Skin epidermis (tissue), 12 donors: ENCODE results near the gene PRR12.

ENCODE experiments used
- H3K27ac ChIP-seq, 21 experiments: fragments of 200-600 bp; sonication (generic) in 11 of 21; one replicate each; pipeline ENCODE4 v1.5.0; 2020; ENCODE audit warnings: mild to moderate bottlenecking in 3 of 21, inconsistent platforms in 2 of 21, moderate library complexity in 2 of 21
- H3K4me3 ChIP-seq, 7 experiments: fragments of 200-600 bp; sonication (generic) in 2 of 7; one replicate each; pipeline ENCODE4 v1.5.0; 2020; ENCODE audit warnings: inconsistent platforms in 2 of 7, mild to moderate bottlenecking in 2 of 7, moderate library complexity in 1 of 7

PRR12 gene

DNA sequence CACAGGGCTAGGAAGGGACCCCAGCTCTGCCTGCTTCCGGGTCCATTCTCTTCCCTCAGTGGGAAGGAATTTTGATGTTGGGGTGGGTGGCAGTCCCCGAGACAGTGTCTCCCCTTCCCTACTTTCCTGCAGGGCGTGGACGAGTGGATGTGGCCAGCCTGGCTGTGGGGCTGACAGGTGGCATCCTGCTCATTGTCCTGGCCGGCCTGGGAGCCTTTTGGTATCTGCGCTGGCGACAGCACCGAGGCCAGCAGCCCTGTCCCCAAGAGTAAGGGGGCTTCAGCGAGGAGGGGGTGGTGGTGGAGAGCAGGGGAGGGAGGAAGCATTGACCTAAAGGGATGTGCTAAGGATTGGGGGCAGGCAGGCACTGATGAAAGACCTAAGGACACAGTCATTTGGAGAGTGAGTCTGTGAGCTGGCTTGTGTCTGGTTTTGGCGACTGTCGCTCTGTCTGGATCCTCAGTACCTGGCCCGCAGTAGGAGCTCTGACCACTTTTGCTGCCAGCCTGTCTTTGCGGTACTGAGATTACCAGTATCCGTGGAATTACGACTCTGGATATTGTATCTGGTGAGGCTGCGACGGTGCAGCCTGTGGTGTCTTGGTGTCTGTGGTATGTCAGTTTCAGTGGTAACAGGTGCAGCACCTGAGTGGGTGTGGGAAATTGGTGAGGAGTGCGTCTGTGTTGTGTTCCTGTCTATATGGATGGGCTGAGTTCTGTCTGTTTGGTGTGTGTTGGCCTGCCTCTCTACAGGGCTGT, 2.4 kb upstream of the PRR12 start:
- H3K27ac ChIP-seq, result peak overlapping the region in 1 of 21 experiments; percentile 14
- H3K4me3 ChIP-seq, result no peak overlapping the region

GRCh38 chr19:49589502-49589905, 1.5 kb upstream of the PRR12 start:
- H3K27ac ChIP-seq, result peak overlapping the region in 14 of 21 experiments; percentile 37 to 99 (median 96)
- peak overlapping the region in 1 of 7 experiments; percentile 86 for H3K4me3 ChIP-seq

- Histone ChIP-seq H3K4me3 (peak overlapping the region; percentile 64 to 86 (median 82)), H3K27ac (peak overlapping the region; percentile 84 to 99 (median 95))
These were observed 661 bp upstream of the PRR12 start for GRCh38 chr19:49590071-49590970.

DNA sequence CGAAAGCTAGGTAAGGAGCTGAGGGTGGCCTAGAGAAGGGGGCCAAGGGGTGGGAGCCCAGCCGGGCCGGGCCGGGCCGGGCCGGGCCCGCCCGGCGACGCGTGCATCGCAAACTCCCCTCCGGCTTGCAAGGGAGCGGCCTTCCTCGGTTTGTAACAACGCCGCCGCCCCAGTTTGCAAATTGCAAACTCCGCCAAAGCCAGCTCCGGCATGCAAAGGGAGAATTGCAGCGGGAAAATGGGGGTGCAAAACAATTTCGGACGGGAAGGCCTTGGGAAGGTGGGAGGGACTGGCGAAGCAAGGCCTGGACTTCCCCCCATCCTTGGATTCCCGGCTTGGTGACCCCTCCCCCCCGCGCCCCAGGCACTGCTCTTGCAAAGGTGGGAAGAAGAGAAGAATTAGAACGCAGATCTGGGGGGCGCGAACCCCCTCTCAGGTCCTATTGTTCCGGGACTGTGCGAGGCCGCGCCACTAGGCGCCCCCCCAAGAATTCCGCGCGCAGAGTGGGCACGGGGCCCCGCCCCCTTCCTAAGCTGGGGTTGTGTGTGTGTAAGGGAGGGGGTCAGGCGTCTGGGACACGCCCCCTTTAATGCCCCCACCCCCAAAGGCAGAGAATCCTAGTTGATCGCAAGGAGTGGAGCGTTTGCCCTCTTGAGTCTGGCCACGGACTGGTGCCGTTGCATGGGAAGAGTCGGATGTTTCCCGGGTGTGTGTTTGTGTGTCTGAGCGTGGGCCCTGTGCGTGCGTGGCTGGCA, 926 bp downstream of the PRR12 start:
- H3K27ac ChIP-seq, result peak overlapping the region; percentile 83 to 99 (median 95)

GRCh38 chr19:49592486-49593232, 1.7 kb downstream of the PRR12 start:
- Histone ChIP-seq H3K4me3 (peak overlapping the region; percentile 64 to 86 (median 82)), H3K27ac (peak overlapping the region in 20 of 21 experiments; percentile 52 to 99 (median 95))

More for the DNA sequence above, 926 bp downstream of the PRR12 start:
- peak overlapping the region; percentile 64 to 86 (median 82) for H3K4me3 ChIP-seq

- Histone ChIP-seq H3K27ac (peak overlapping the region in 20 of 21 experiments; percentile 45 to 99 (median 94)), H3K4me3 (peak overlapping the region; percentile 64 to 86 (median 82))
These were observed 2.5 kb downstream of the PRR12 start for GRCh38 chr19:49593233-49594113.

DNA sequence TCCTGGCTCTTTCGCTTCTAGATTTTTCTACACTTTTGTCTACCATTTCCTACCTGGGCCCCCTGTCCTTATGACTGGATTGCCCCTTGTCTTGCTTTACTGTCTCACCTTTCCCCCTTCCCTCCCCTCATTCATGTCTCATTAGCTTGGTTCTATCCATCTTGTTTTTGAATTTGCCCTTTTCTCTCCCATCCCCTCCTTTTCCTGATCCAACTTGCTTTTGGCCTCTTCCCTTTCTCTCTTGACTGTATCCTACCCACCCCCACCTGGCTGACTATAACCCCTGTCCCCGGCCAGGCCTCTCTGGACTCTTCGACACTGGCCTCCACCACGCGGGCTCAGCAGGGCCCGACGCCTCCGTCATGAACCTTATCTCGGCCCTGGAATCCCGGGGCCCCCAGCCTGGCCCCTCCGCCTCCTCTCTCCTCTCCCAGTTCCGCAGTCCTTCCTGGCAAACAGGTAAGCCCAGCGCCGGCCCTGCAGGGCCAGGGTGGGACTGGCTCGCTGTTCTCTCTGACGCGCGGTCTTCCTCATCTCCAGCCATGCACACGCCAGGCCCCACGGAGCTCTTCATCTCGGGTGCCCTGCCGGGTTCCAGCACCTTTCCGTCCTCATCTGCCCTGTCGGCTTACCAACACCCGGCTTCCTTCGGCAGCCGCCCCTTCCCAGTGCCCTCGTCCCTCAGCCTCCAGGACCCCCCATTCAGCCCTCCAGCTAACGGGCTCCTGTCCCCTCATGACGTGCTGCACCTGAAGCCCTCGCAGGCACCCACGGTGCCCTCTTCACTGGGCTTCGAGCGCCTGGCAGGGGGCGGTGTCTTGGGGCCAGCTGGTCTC, 3.4 kb downstream of the PRR12 start:
- no peak overlapping the region for H3K4me3 ChIP-seq
- H3K27ac ChIP-seq, result peak overlapping the region in 7 of 21 experiments; percentile 44 to 98 (median 88)

GRCh38 chr19:49594993-49595818, 4.2 kb downstream of the PRR12 start:
- Histone ChIP-seq H3K4me3 (no peak overlapping the region), H3K27ac (no peak overlapping the region)

DNA sequence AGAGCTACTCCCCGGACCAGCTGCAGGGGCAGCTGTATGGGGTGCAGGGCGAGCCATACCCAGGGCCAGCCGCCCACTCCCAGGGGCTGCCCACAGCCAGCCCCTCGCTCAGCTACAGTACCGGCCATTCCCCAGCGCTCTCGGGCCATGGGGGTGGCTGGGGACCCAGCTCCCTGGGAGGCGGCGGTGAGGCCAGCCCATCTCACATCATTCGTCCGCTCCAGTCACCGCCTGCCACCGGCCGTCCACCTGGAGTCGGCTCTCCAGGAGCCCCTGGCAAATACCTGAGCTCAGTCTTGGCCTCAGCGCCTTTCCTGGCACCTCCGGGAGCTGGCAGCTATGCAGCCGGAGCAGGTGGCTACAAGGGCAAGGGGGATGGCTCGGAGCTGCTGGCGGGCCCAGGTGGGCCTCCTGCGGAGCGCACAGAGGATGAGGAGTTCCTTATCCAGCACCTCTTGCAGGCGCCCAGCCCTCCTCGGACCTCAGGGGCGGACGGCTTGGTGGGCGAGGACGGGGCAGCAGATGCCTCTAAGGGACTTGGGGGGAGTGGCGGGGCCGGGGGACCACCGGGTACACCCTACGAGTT, 4.9 kb downstream of the PRR12 start:
- Histone ChIP-seq H3K27ac (no peak overlapping the region), H3K4me3 (no peak overlapping the region)

- H3K27ac ChIP-seq, result no peak overlapping the region
- H3K4me3 ChIP-seq, result no peak overlapping the region
These were observed 5.4 kb downstream of the PRR12 start for GRCh38 chr19:49596407-49596806.

- H3K27ac ChIP-seq, result no peak overlapping the region
- H3K4me3 ChIP-seq, result no peak overlapping the region
These were observed 6.1 kb downstream of the PRR12 start for GRCh38 chr19:49596954-49597702.

GRCh38 chr19:49597703-49597974, 6.7 kb downstream of the PRR12 start:
- H3K27ac ChIP-seq, result no peak overlapping the region
- no peak overlapping the region for H3K4me3 ChIP-seq

DNA sequence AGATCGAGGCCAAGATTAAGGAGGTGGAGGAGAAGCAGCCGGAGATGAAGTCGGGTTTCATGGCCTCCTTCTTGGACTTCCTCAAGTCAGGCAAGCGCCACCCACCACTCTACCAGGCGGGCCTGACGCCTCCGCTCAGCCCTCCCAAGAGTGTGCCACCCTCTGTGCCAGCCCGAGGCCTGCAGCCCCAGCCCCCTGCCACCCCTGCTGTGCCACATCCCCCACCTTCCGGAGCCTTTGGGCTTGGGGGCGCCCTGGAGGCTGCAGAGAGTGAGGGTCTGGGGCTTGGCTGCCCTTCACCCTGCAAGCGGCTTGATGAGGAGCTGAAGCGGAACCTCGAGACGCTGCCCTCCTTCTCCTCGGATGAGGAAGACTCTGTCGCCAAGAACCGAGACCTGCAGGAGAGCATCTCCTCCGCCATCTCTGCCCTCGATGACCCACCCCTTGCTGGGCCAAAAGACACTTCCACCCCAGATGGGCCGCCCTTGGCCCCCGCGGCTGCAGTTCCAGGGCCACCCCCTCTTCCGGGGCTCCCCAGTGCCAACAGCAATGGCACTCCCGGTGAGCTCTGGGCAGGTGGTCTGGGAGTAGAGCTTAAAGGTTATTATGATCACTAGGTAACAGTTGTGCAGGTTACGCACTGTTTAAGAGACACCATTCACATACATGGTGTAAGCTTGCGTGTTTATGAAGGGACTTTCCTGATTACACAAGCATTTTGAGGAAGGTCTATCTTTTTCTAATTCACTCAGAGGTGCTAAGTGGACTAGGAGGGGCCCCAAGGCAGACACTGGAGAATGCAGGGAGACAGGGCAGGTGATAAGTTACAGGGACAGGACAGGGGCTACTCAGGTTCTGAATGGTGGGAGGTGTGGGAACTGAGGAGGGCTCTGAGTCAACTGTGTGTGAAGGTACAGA, 8.7 kb downstream of the PRR12 start:
- Histone ChIP-seq H3K4me3 (no peak overlapping the region), H3K27ac (peak overlapping the region in 1 of 21 experiments; percentile 1)

GRCh38 chr19:49601482-49602038, 10.6 kb downstream of the PRR12 start:
- H3K4me3 ChIP-seq, result no peak overlapping the region
- H3K27ac ChIP-seq, result no peak overlapping the region
